Suppressor macrophage treated with lipopolysaccharide for 1 hour (primary cell): ENCODE measurements around the gene NDEL1.
"Not testable (repeated sequence)": the region's sequence is repeated elsewhere in the genome, so short reads cannot be mapped to it uniquely, and the experiment has no call there.

ENCODE experiments used
- DNase-seq, 3 donors: peaks; one replicate each; pipeline ENCODE4 v3.0.0-alpha.2; 2020 to 2022

Gene NDEL1

GRCh38 chr17:8435245-8436168 is at the start of gene NDEL1:
Gene NDEL1 (plus strand): TSS chr17:8435884. CDS start chr17:8444272, 8,388 bp downstream.
- DNase-seq = peak; percentile 99 to 100 (median 100)

GRCh38 chr17:8386841-8387240 is 48.8 kb upstream of the NDEL1 start:
- DNase-seq = no peak

GRCh38 chr17:8387914-8388651 is 47.6 kb upstream of the NDEL1 start:
- DNase-seq = no peak

- DNase-seq = no peak
Measured at GRCh38 chr17:8391711-8392110, 44.0 kb upstream of the NDEL1 start.

- DNase-seq = no peak
Measured at GRCh38 chr17:8392274-8392673, 43.4 kb upstream of the NDEL1 start.

GRCh38 chr17:8392674-8393469 is 42.8 kb upstream of the NDEL1 start:
- DNase-seq = no peak

GRCh38 chr17:8393470-8394231 is 42.0 kb upstream of the NDEL1 start:
- DNase-seq = no peak

- DNase-seq = not testable (repeated sequence)
Measured at GRCh38 chr17:8394497-8394896, 41.2 kb upstream of the NDEL1 start.

- no peak for DNase-seq
Measured at GRCh38 chr17:8397636-8398035, 38.0 kb upstream of the NDEL1 start, which contains the start of gene RNF222. Gene RNF222 (minus strand): TSS chr17:8397827. CDS start chr17:8393461, 4,366 bp downstream.

- no peak for DNase-seq
Measured at GRCh38 chr17:8398980-8399379, 36.7 kb upstream of the NDEL1 start.

- DNase-seq = no peak
Measured at GRCh38 chr17:8401107-8401506, 34.6 kb upstream of the NDEL1 start.

GRCh38 chr17:8402921-8403536 is 32.7 kb upstream of the NDEL1 start:
- DNase-seq = no peak

- no peak for DNase-seq
Measured at GRCh38 chr17:8405499-8406016, 30.1 kb upstream of the NDEL1 start.

GRCh38 chr17:8406174-8406573 is 29.5 kb upstream of the NDEL1 start:
- no peak for DNase-seq

GRCh38 chr17:8408371-8408770 is 27.3 kb upstream of the NDEL1 start:
- no peak for DNase-seq

- peak; percentile 90 to 95 (median 94) for DNase-seq
Measured at GRCh38 chr17:8409966-8410882, 25.5 kb upstream of the NDEL1 start.

GRCh38 chr17:8410883-8411238 is 24.8 kb upstream of the NDEL1 start:
- DNase-seq = no peak

GRCh38 chr17:8412089-8412488 is 23.6 kb upstream of the NDEL1 start:
- DNase-seq = no peak

GRCh38 chr17:8413328-8413727 is 22.4 kb upstream of the NDEL1 start:
- DNase-seq = no peak

GRCh38 chr17:8413938-8414337 is 21.7 kb upstream of the NDEL1 start:
- no peak for DNase-seq
